HG03342 (cell line): Measurements from ENCODE around the gene L1CAM.

Experiments
- ATAC-seq: cut with Tn5 transposase; IDR thresholded peaks from one replicate; pipeline ENCODE4 v1.9.1; 2021; ENCODE audit warnings: mild to moderate bottlenecking, moderate library complexity; ENCODE audit not compliant: unreplicated experiment

L1CAM gene

DNA sequence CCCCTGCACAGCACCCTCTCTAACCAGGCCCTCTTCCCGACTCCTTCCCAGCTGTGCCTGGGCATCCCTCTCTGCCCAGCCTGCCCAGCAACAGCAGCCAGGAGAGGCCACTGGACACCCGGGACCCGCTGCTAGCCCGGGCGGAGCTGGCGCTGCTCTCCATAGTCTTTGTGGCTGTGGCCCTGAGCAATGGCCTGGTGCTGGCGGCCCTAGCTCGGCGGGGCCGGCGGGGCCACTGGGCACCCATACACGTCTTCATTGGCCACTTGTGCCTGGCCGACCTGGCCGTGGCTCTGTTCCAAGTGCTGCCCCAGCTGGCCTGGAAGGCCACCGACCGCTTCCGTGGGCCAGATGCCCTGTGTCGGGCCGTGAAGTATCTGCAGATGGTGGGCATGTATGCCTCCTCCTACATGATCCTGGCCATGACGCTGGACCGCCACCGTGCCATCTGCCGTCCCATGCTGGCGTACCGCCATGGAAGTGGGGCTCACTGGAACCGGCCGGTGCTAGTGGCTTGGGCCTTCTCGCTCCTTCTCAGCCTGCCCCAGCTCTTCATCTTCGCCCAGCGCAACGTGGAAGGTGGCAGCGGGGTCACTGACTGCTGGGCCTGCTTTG, 19.6 kb upstream of the L1CAM start:
- no peak for ATAC-seq

DNA sequence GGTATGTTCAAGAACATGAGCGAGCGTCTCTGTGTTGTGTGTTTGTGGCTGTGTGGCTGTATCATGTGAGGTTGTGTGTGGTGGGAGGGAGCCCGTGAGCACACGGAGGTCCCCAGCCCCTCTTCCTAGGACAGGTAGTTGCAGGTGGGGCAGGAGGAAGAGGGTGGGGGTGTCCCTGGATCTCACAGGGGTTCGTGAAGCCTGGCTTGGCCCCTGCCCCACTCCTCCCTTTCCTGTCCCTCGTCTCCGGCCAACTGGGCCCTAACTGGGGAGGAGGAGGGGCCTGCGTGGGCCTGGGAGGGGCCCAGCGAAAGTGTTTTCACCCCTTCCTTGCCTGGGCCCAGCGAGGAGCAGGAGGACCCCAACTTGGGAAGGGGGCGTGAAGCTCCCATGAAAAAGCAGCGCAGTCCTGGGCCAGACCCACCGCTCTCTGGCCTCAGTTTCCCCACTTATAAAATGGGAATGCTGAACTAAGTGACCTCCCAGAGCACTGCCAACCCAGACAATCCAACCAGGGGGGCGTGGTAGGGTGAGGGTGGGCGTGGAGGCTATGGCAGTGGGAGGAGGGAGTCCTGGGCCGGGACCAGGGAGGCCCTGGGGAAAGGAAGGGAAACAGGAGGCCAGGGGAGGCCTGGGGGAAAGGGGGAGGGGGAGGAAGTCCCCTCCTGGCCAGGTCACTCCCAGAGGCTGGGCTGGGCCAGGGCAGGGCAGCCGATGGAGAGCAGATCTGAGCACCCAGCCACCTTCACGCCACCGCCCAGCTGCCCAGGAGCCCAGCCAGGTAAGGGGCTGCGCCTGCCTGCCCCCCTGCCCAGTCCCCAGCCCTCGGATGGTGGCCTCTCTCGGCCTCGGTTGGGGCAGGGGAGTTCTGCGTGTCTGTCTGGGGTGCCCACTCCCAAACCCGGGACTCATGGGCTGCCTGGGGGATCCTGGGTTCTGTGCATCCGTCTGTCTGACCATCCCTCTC, 18.3 kb upstream of the L1CAM start, which contains the start of gene AVPR2:
TSS of gene AVPR2 (plus strand) at position 683 of the 967 bp plus-strand sequence. CDS start 473 bp downstream, outside the sequence.
- ATAC-seq = no peak

- ATAC-seq = no peak
Observed at GRCh38 chrX:153903238-153903980, 17.4 kb upstream of the L1CAM start.

GRCh38 chrX:153902385-153902784, 16.4 kb upstream of the L1CAM start:
- ATAC-seq = no peak

- ATAC-seq = no peak
Observed at GRCh38 chrX:153901753-153902140, 15.8 kb upstream of the L1CAM start.

DNA sequence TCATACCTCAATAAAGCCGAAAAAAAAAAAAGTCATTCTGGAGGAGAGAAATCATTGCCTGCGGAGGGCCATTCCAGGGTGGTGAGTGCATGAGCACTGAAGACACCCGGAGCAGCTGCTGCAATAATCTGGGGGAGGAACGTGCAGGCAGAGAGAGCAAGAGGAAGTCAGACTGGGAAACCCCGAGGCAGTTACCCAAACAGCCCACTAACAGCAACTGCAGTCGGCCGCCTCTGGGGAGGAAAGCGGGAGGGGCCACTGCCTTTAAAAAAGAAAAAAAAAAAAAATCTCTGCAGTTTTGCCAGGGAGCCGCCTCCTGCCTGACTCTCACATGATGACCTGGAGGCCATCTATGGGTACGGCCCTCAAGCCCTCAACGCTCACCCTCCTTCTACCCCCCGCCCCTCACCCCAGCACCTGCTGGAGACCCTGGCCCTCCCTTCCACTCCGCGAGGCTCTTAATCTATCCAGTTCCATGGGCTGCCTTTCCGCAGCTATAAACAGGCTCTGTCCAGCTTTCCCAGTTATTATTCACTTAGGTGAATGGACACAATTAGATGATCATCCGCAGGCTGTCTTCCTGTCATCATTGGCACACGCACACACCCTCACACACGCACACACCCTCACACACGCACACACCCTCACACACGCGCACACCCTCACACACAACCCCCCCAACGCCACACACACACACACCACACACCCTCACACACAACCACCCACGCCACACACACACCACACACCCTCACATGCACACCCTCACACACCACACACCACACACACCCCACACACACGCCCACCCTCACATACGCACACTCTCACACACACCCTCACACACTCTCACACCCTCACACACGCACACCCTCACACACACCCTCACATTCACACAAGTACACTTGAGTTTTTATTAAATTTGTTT, 15.1 kb upstream of the L1CAM start:
- ATAC-seq = peak; percentile 79

DNA sequence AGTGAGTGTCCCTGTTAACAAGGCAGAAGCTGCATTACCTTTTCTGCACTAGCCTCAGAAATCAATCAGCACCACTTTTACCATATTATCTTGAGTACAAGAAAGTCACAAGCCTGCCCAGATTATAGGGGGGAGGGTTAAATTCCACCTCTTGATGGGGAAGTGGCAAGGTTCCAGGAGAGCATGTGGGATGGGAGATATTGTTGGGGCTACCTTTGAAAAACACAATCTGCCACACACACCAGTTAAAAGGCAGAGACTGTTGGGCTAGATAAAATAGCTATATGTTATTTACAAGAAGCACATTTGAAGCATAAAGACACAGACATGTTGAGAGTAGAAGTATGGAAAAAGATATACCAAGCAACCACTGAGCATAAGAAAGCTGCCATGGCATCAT, 11.9 kb upstream of the L1CAM start:
- ATAC-seq = no peak

DNA sequence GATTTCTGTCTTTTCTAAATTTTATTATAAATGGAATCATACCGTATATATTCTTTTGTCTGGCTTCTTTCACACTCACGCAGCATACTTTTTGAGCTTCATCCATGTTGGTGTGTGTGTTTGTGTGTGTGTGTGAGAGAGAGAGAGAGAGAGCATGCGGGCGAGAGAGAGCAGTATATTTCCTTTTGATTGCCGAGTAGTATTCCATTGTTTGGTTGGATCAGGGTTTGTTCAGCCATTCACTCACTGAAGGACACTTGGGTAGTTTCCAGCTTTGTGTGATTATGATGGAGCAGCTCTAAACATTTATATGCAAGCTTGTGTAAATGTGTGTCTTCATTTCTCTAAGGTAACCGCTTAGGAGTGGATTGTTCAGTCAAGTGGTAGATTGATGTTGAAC, 3.1 kb upstream of the L1CAM start:
- ATAC-seq = no peak

DNA sequence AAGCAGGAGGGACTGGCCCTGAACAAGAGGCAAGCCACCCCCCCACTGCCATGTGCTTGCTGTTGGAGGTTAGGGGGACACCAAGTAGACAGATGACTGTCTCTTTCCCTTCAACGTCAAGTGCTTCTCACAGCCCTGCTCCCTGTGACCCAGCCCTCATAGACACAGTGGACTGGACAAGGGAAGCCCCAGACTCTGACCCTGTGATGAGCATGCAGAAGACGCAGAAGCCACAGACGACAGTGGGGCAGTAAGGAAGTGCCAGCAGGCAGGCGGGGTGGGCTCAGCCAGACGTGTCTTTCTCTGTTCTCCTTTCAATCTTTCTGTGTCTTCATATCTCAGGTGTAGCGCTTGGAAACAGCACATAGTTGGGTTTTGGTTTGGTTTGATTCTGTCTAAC, 2.4 kb upstream of the L1CAM start:
- ATAC-seq = peak; percentile 59

DNA sequence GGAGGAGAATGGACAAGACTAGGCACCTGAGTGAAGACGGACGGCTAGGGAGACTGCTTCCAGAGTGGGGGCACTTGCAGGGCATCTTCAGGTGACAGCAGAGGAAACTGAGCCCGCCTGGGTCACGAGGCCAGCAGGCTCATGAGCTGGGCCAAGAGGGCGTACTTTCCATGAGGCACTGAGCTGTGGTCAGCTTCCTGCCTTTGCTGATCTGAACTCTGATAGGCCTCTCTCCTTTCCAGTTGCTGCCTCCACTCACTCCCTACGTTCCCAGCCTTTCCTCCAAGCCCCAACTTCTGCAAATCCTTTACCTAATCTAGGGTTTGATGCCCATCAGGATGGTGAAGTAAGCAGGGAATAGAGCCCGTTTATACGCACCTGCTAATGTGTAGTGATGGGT, 1.4 kb upstream of the L1CAM start:
- no peak for ATAC-seq

GRCh38 chrX:153886915-153887314, 942 bp upstream of the L1CAM start:
- ATAC-seq = no peak

DNA sequence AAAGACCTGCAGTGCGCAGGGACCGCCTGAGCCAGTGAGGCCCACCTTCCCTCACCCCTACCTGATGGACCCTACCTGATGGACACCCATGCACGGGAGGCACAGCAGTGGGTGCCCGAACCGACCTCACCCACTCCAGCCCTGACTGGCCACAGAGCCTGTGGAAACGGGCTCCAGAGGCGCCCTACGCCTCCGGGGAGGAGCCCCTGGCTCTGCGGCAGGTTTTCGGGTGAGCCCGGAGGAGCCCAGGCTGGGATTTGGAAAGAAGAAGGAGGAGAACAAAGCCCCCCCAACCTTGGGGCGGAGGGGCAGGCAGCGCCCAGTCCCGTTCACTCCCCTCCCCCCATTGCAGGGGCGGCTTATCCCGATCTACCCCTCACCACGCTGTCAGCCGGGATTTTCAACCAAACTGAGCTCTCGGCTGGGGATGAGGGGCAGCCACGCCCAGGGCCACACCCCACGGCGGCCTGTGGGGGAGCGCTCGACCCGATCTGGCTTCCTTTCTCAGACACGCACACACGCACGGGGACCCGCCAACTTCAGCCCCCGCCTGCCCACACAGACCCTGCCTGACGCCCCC, 675 bp downstream of the L1CAM start:
- ATAC-seq = no peak

GRCh38 chrX:153884590-153884989, 1.4 kb downstream of the L1CAM start:
- ATAC-seq = no peak

- ATAC-seq = no peak
Observed at GRCh38 chrX:153884136-153884535, 1.8 kb downstream of the L1CAM start.

DNA sequence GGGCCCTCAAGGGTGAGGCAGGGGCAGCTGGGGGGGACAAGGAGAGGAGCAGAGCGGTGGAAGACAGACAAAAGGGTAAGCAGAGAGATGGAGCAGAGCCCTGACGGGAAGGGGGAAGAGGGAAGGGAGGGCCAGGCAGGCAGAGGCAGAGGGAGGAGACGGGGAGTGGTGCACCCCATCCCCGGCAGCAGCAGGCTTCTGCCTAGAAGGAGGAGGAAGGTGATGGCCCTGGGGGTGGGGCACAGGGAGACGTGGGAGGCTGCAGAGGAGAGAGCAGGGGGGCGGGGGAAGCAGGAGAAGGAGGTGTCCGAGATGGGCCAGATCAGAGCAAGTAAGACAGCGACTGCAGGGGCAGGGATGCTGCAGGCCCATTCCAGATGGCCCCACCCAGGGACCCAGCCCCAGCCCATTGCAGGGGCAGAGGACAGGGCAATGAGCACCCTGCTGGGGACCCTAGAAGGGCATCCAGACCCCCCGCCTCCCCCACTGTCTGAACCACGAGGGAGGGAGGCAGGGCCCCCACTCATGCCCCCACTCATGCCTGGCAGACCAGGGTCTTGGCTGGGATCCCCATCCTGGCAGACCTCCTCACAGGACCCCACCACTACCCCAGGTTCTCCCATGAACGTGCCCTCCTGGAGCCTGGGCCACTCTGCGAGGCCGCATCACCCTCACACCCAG, 2.7 kb downstream of the L1CAM start:
- ATAC-seq = no peak

- ATAC-seq = no peak
Observed at GRCh38 chrX:153882557-153882956, 3.4 kb downstream of the L1CAM start.

- ATAC-seq = no peak
Observed at GRCh38 chrX:153882086-153882498, 3.9 kb downstream of the L1CAM start.

DNA sequence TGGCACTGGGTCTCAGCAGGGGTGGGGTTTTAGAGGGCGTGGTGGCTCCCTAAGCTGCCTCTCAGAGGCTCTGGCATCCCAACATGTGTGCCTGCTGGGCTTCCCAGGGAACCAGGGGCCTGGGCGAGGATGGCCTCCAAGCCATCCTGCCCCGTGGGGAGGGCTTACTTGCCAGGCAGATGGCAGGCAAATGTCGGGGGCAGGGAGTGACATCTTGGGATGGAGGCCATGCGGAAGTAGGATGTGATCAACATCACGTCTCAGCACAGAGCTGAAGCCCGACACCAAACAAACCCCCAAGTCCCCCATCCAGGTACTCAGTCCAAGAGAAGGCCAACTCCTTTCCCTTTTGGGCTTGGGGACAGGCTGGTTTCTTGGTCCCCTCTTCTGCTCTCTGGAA, 4.7 kb downstream of the L1CAM start:
- no peak for ATAC-seq

DNA sequence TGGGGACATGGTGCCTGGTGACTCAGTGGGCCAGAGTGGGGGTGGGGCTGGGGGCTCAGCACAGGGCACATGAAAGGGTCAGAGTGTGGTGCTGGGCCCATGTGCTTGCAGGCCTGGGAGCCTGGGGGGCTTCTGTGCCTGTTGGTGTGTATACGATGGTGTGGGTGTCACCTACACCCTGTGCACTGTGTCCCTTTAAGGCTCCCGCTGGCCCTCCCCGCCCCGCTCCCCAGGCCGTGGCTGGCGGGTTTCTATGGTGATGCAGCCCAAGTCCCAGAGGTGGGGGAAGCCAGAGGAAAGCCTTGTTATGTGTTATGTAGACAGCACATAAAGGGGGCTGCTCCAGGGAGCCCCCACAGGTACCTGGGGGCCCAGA, 5.5 kb downstream of the L1CAM start:
- no peak for ATAC-seq
